ENCODE data around the gene DPYD.

DPYD gene

GRCh38 chr1:97781762-97782337 lies 139.0 kb downstream of the DPYD start:
- DNase-seq = no peak

GRCh38 chr1:97780884-97781283 lies 139.9 kb downstream of the DPYD start:
- no peak for DNase-seq

- DNase-seq = no peak
Measured at GRCh38 chr1:97778718-97779117, 142.1 kb downstream of the DPYD start.

GRCh38 chr1:97770376-97770775 lies 150.5 kb downstream of the DPYD start:
- no peak for DNase-seq

- no peak for DNase-seq
Measured at GRCh38 chr1:97767381-97767780, 153.5 kb downstream of the DPYD start.

GRCh38 chr1:97764991-97765390 lies 155.8 kb downstream of the DPYD start:
- no peak for DNase-seq

GRCh38 chr1:97761637-97762036 lies 159.2 kb downstream of the DPYD start:
- DNase-seq = no peak

- DNase-seq = no peak
Measured at GRCh38 chr1:97759078-97759477, 161.8 kb downstream of the DPYD start.

- no peak for DNase-seq
Measured at GRCh38 chr1:97758541-97759057, 162.2 kb downstream of the DPYD start.

- no peak for DNase-seq
Measured at GRCh38 chr1:97745912-97746311, 174.9 kb downstream of the DPYD start.

GRCh38 chr1:97744977-97745376 lies 175.9 kb downstream of the DPYD start:
- no peak for DNase-seq

- no peak for DNase-seq
Measured at GRCh38 chr1:97743129-97743528, 177.7 kb downstream of the DPYD start.

GRCh38 chr1:97740891-97741290 lies 179.9 kb downstream of the DPYD start:
- no peak for DNase-seq

GRCh38 chr1:97739596-97740103 lies 181.2 kb downstream of the DPYD start:
- DNase-seq = no peak

- DNase-seq = no peak
Measured at GRCh38 chr1:97738270-97738669, 182.6 kb downstream of the DPYD start.

GRCh38 chr1:97730271-97730670 lies 190.6 kb downstream of the DPYD start:
- no peak for DNase-seq

- DNase-seq = no peak
Measured at GRCh38 chr1:97728436-97728835, 192.4 kb downstream of the DPYD start.

GRCh38 chr1:97727029-97727428 lies 193.8 kb downstream of the DPYD start:
- no peak for DNase-seq

GRCh38 chr1:97726386-97726785 lies 194.4 kb downstream of the DPYD start:
- no peak for DNase-seq

GRCh38 chr1:97721221-97721620 lies 199.6 kb downstream of the DPYD start:
- DNase-seq = no peak

- no peak for DNase-seq
Measured at GRCh38 chr1:97712980-97713379, 207.9 kb downstream of the DPYD start.

GRCh38 chr1:97711858-97712257 lies 209.0 kb downstream of the DPYD start:
- DNase-seq = no peak

- DNase-seq = no peak
Measured at GRCh38 chr1:97693601-97694000, 227.2 kb downstream of the DPYD start.

GRCh38 chr1:97691325-97691724 lies 229.5 kb downstream of the DPYD start:
- DNase-seq = no peak

GRCh38 chr1:97685360-97685759 lies 235.5 kb downstream of the DPYD start:
- no peak for DNase-seq
